Keratinocyte (primary cell): ENCODE data around the gene ARHGAP22. TPM values are rescaled to one million over a fixed set of nuclear protein-coding genes. Genes with fewer than 3 reads are reported as not detected.

Experiments used
- DNase-seq: peaks from one replicate; pipeline ENCODE4 v3.0.0-alpha.2; 2011; ENCODE audit warnings: low read depth, missing footprints, low spot score
- FAIRE-seq: peaks from 2 replicates; lab custom pipeline; 2011; peaks lifted over from hg19 to GRCh38; lab: Jason Lieb, UNC
- H2AFZ ChIP-seq: 2 replicates; pipeline ENCODE4 v1.6.0; 2012; ENCODE audit warnings: low read length, control low read depth, inconsistent platforms; ENCODE audit not compliant: control insufficient read depth
- H3K27ac ChIP-seq: 2 replicates; pipeline ENCODE4 v1.5.1; 2011; ENCODE audit warnings: low read length; ENCODE audit not compliant: control insufficient read depth, insufficient read depth
- H3K27me3 ChIP-seq: 3 replicates; pipeline ENCODE4 v1.6.0; 2011; ENCODE audit warnings: low read length; ENCODE audit not compliant: control insufficient read depth, insufficient read depth; ENCODE audit errors: extremely low read depth
- H3K36me3 ChIP-seq, 2 experiments: 2 replicates in 1 of 2; 3 replicates in 1 of 2; pipeline ENCODE4 v1.5.1; 2011; ENCODE audit warnings: low read length in 2 of 2, mild to moderate bottlenecking in 1 of 2; ENCODE audit not compliant: control insufficient read depth in 2 of 2, insufficient read depth in 2 of 2; ENCODE audit errors: extremely low read depth in 1 of 2
- H3K4me1 ChIP-seq: 3 replicates; pipeline ENCODE4 v1.5.1; 2011; ENCODE audit warnings: low read length; ENCODE audit not compliant: control insufficient read depth, insufficient read depth; ENCODE audit errors: extremely low read depth
- H3K4me2 ChIP-seq: 3 replicates; pipeline ENCODE4 v1.6.0; 2011; ENCODE audit warnings: low read depth, low read length; ENCODE audit not compliant: control insufficient read depth, insufficient read depth; ENCODE audit errors: extremely low read depth
- H3K4me3 ChIP-seq, 3 experiments: fragments of 200-600 bp in 1 of 3; sonication (generic) in 1 of 3; 2 replicates in 2 of 3; 3 replicates in 1 of 3; pipeline ENCODE4 v1.5.1; 2011 to 2016; ENCODE audit warnings: low read length in 3 of 3, mild to moderate bottlenecking in 3 of 3, control low read depth in 2 of 3, inconsistent platforms in 1 of 3, low read depth in 1 of 3, mixed read lengths in 1 of 3, mixed run types in 1 of 3, moderate library complexity in 1 of 3; ENCODE audit not compliant: control insufficient read depth in 2 of 3, insufficient read depth in 2 of 3; ENCODE audit errors: extremely low read depth in 1 of 3
- H3K79me2 ChIP-seq: 2 replicates; pipeline ENCODE4 v1.6.0; 2012; ENCODE audit warnings: low read length; ENCODE audit not compliant: control insufficient read depth, insufficient read depth
- H3K9ac ChIP-seq: 3 replicates; pipeline ENCODE4 v1.6.0; 2011; ENCODE audit warnings: low read length; ENCODE audit not compliant: control insufficient read depth, insufficient read depth; ENCODE audit errors: extremely low read depth
- H3K9me1 ChIP-seq: 3 replicates; pipeline ENCODE4 v1.6.0; 2011; ENCODE audit warnings: low read length; ENCODE audit not compliant: control insufficient read depth, insufficient read depth; ENCODE audit errors: extremely low read depth
- H3K9me3 ChIP-seq: 2 replicates; pipeline ENCODE4 v1.5.1; 2012; ENCODE audit warnings: low read depth, low read length; ENCODE audit not compliant: control insufficient read depth
- H4K20me1 ChIP-seq: 3 replicates; pipeline ENCODE4 v1.6.0; 2011; ENCODE audit warnings: low read length; ENCODE audit not compliant: control insufficient read depth, insufficient read depth; ENCODE audit errors: extremely low read depth
- CTCF ChIP-seq, 3 experiments: IDR thresholded peaks in 1 of 3; conservative IDR thresholded peaks in 1 of 3; optimal IDR thresholded peaks in 1 of 3; 2 replicates in 2 of 3; 3 replicates in 1 of 3; pipeline versions ENCODE3 to v1.5.1; 2011; ENCODE audit warnings: low read length in 3 of 3, mild to moderate bottlenecking in 3 of 3, moderate library complexity in 2 of 3, control low read depth in 1 of 3, inconsistent platforms in 1 of 3; ENCODE audit not compliant: insufficient read depth in 2 of 3; ENCODE audit errors: extremely low read depth in 1 of 3
- EZH2 ChIP-seq: IDR thresholded peaks from one replicate; pipeline ENCODE4 v1.6.1; 2012; ENCODE audit warnings: inconsistent platforms, mild to moderate bottlenecking, low read length, moderate library complexity
- dilution Hi-C: fragments of 300-500 bp; cut with MboI; formaldehyde crosslinking; loops from one replicate; pipeline ENCODE4 v1.7.0; 2020; ENCODE audit warnings: low sequenced_read_pairs; ENCODE audit not compliant: extremely low pct_ligation_motif_present
- polyA plus RNA-seq, 5 experiments: library from polyadenylated mRNA; depleted of rRNA in 3 of 5; stranded (reverse) in 3 of 5; stranded (forward) in 1 of 5; unstranded in 1 of 5; fragments of >200 nt; gene quantifications; 1 replicate in 1 of 5; 2 replicates in 3 of 5; 3 replicates in 1 of 5; pipeline versions ENCODE4 v1.2.1 to v1.2.3, GENCODE V29; 2011 to 2012; ENCODE audit warnings: missing spikeins in 2 of 5, low read depth in 1 of 5, low replicate concordance in 1 of 5
- small RNA-seq, 3 experiments: library from RNA; depleted of rRNA; stranded (forward); fragments of <200 nt; gene quantifications; one replicate each; pipeline ENCODE3, GENCODE V24; 2012; ENCODE audit warnings: low read depth in 3 of 3, low replicate concordance in 1 of 3; ENCODE audit not compliant: insufficient read length in 3 of 3

The ARHGAP22 gene
- polyA plus RNA-seq, 1 donor (not counting 4 experiments of a cell fraction or from before 2014, with no cell fraction given) = 4.9 TPM

DNA sequence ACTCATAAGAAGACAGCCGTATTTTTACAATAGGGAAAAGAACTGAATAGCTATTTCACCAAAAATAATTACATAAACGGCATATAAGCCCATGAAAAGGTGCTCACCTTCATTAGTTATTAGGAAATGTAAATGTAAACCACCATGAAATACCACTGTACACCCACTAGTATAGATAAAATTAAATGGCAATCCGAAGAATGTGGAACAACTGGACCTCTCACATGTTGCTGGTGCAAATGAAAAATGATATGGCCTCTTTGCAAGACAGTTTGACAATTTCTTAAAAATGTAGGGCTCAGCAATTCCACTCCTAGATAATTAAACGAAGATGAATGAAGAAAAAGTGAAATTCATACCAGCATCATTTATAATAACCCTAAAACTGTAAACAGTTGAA, 206.6 kb downstream of the ARHGAP22 start:
- H3K27me3 ChIP-seq = no peaks in the 10 kb centered on the region
- no peak for TF ChIP-seq CTCF (optimal IDR thresholded peaks at IDR 0.05 in 1 of 3, IDR thresholded peaks at IDR 0.05 in 1 of 3, conservative IDR thresholded peaks at IDR 0.05 in 1 of 3; ENCODE audit: extremely low read depth in 1 of 3, insufficient read depth in 2 of 3, low read length in 3 of 3)
- TF ChIP-seq EZH2 = no peak
- peaks cover 21% of the 10 kb centered on the region for H3K4me1 ChIP-seq
- H3K36me3 ChIP-seq = no peaks in the 10 kb centered on the region
- FAIRE-seq = no peak
- H3K9ac ChIP-seq = no peak overlapping the region
- no peaks in the 10 kb centered on the region for H4K20me1 ChIP-seq
- H3K79me2 ChIP-seq = no peaks in the 10 kb centered on the region
- H3K4me2 ChIP-seq = no peak overlapping the region
- no peak overlapping the region for H2AFZ ChIP-seq
- DNase-seq = no peak
- H3K4me3 ChIP-seq = no peak overlapping the region
- no peaks in the 10 kb centered on the region for H3K9me1 ChIP-seq
- dilution Hi-C loops = no loop called here
- no peaks in the 10 kb centered on the region for H3K9me3 ChIP-seq
- no peak overlapping the region for H3K27ac ChIP-seq

Small RNAs within 50 kb of the gene (small RNA-seq; reads per million reads assigned to genes)
- gene AC016397.1 = 0 reads per million in 3 experiments

Other genes with a start within 250 kb of the ARHGAP22 start
- gene WDFY4, start 79.8 kb upstream of the ARHGAP22 start, polyA plus RNA-seq = 0.02 to 0.04 TPM (median 0.04 TPM) in 3 replicates